K562 (cell line): Measurements from ENCODE around the gene ZNF48. TPM values are rescaled to one million over a fixed set of nuclear protein-coding genes. Genes with fewer than 3 reads are reported as not detected.

ENCODE experiments used
- BCOR ChIP-seq: fragments of 450-650 bp; IDR thresholded peaks from 2 replicates; pipeline ENCODE4 v1.6.1; 2016
- C11orf30 ChIP-seq: fragments of 450-650 bp; IDR thresholded peaks from 2 replicates; pipeline ENCODE4 v1.6.1; 2016; ENCODE audit warnings: low read depth, mild to moderate bottlenecking
- CHD1 ChIP-seq: fragments of 200-600 bp; sonication (generic); IDR thresholded peaks from one replicate; pipeline ENCODE4 v1.6.1; 2012; ENCODE audit warnings: mild to moderate bottlenecking, moderate library complexity, low read length, inconsistent platforms
- NELFE ChIP-seq: IDR thresholded peaks from 2 replicates; pipeline ENCODE4 v1.6.1; 2011; ENCODE audit warnings: mild to moderate bottlenecking; ENCODE audit not compliant: insufficient read depth, insufficient read length
- NEUROD1 ChIP-seq: fragments of 150-350 bp; IDR thresholded peaks from 2 replicates; pipeline ENCODE4 v1.6.1; 2014; ENCODE audit warnings: borderline replicate concordance, low read length, low read depth; ENCODE audit not compliant: partially characterized antibody
- POLR2B ChIP-seq: fragments of 450-650 bp; IDR thresholded peaks from 2 replicates; pipeline ENCODE4 v1.6.1; 2018; ENCODE audit warnings: low read depth; ENCODE audit not compliant: partially characterized antibody
- POLR3G ChIP-seq: IDR thresholded peaks from 2 replicates; pipeline ENCODE4 v1.6.1; 2011; ENCODE audit not compliant: insufficient read length, insufficient replicate concordance; ENCODE audit errors: extremely low read depth
- RAD21 ChIP-seq, 2 experiments: fragments of 250-450 bp in 1 of 2; fragments of 450-650 bp in 1 of 2; sonication (Bioruptor Pico) in 1 of 2; formaldehyde crosslinking in 1 of 2; IDR thresholded peaks in 1 of 2; conservative IDR thresholded peaks in 1 of 2; 2 replicates each; pipeline versions ENCODE4 v1.4.0 to v1.8.0; 2020 to 2022; ENCODE audit warnings: mild to moderate bottlenecking in 2 of 2, moderate library complexity in 1 of 2
- RBFOX2 ChIP-seq: fragments of 200-400 bp; formaldehyde crosslinking; IDR thresholded peaks from 2 replicates; pipeline ENCODE4 v1.6.1; 2017; ENCODE audit warnings: low read depth, mild to moderate bottlenecking, low read length, moderate library complexity
- SMAD4 ChIP-seq: fragments of 250-450 bp; sonication (Bioruptor Pico); conservative IDR thresholded peaks from 2 replicates; pipeline ENCODE4 v1.8.0; 2021; ENCODE audit warnings: inconsistent platforms, mild to moderate bottlenecking, moderate library complexity
- SPI1 ChIP-seq: IDR thresholded peaks from 2 replicates; pipeline ENCODE4 v1.6.1; 2011; ENCODE audit warnings: low read depth, low read length, control low read depth, borderline replicate concordance
- ZNF143 ChIP-seq: sonication (generic); formaldehyde crosslinking; IDR thresholded peaks from 2 replicates; pipeline ENCODE4 v1.9.0; 2022; ENCODE audit warnings: mild to moderate bottlenecking, missing genetic modification reagents
- polyA plus RNA-seq, 8 experiments: library from polyadenylated mRNA; depleted of rRNA in 4 of 8; stranded (reverse) in 5 of 8; unstranded in 3 of 8; fragments of >200 nt; fragmentation: Nextera tagmentation in 2 of 8; fragmentation: Illumina TruSeq in 1 of 8; extraction: Ambion mirVana in 2 of 8; extraction: Trizol in 1 of 8; gene quantifications; 2 replicates each; pipeline versions ENCODE4 v1.2.1 to v1.2.3, GENCODE V29; 2011 to 2014; ENCODE audit warnings: inconsistent platforms in 1 of 8, missing spikeins in 1 of 8
- total RNA-seq, 7 experiments: library from RNA; depleted of rRNA in 6 of 7; stranded (reverse); fragments of >200 nt in 6 of 7; fragmentation: Illumina TruSeq in 2 of 7; extraction: Trizol in 2 of 7; gene quantifications; 2 replicates each; pipeline versions ENCODE4 v1.2.1 to v1.2.3, GENCODE V29; 2011 to 2021; ENCODE audit warnings: low replicate concordance in 1 of 7
- TF ChIP-seq, protein P1 (sequence below): sonication (generic); formaldehyde crosslinking; IDR thresholded peaks from 2 replicates; pipeline ENCODE4 v1.8.0; 2022; ENCODE audit warnings: missing genetic modification reagents, mild to moderate bottlenecking, moderate library complexity, borderline replicate concordance
- TF ChIP-seq, protein P2 (sequence below): fragments of 250-450 bp; sonication (Bioruptor Pico); IDR thresholded peaks from 2 replicates; pipeline ENCODE4 v1.4.0; 2020
- TF ChIP-seq, protein P3 (sequence below): fragments of 450-650 bp; IDR thresholded peaks from 2 replicates; pipeline ENCODE4 v1.7.1; 2018; ENCODE audit warnings: mild to moderate bottlenecking, low read depth; ENCODE audit not compliant: partially characterized antibody
- TF ChIP-seq, protein P4 (sequence below): sonication (generic); formaldehyde crosslinking; IDR thresholded peaks from 2 replicates; pipeline ENCODE4 v1.8.0; 2022; ENCODE audit warnings: mild to moderate bottlenecking, missing genetic modification reagents

The ZNF48 gene
- total and polyA plus RNA-seq, 9 of the 15 experiments (the other 6 are each of a cell fraction or from before 2014, with no cell fraction given), result 0.38 to 11.6 (median 4.7) TPM

DNA sequence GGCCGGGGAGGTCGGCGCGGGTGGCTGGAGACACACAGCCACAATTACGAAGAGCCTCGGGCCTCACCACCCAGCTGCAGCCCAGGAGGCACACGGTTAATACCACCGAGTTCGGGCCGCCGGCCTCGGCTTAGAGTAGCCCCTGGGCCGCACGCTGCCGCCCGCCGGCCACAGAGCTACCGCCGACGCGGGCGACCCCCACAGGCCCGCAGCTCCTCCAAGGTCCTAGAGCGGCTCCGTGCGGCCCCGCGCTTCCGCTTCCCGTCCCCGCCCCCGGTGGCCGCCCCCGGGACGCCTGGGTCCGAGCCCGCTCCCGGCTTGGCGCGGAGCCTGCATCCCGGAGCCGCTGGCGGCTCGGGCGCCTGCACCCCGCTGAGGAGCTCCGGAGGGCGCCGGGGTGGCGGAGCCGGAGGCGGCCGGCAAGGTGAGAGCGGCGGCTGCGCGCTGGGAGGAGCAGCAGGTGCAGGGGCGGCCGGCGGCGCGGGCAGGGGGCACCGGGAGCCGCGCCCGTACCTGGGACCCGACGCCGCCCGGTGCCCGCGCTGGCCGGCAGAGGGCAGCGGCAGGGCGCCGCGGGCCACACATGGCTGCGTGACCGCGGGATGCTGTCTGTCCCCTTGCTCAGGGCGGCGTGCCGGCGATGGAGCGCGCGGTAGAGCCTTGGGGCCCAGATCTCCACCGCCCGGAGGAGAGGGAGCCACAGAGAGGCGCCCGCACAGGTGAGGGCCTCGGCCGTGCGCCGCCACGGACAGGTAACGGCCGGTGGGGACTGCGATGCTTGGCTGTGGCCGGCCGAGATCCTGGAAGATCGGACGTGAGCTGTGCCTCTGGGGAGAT lies at the start of gene ZNF48 (continued):
- TF ChIP-seq RAD21 (CRISPR knock-in tag; conservative IDR thresholded peaks at IDR 0.05 in 1 of 2, IDR thresholded peaks at IDR 0.05 in 1 of 2) (peak in 1 of 2 experiments; percentile 20; a peak in 1 of 4 replicates), SPI1 (peak; percentile 55; the same call in 1 of the 2 replicates), BCOR (no peak), SMAD4 (CRISPR knock-in tag) (peak; percentile 90), POLR2B (peak; percentile 15), ZNF143 (CRISPR knock-in tag) (no peak), NEUROD1 (peak; percentile 22), NELFE (no peak), RBFOX2 (peak; percentile 82), POLR3G (no peak), CHD1 (peak; percentile 34), C11orf30 (0 out of 2 replicates have a peak, but pooled peaks have one; percentile 16)
- TF ChIP-seq, protein P1, sequence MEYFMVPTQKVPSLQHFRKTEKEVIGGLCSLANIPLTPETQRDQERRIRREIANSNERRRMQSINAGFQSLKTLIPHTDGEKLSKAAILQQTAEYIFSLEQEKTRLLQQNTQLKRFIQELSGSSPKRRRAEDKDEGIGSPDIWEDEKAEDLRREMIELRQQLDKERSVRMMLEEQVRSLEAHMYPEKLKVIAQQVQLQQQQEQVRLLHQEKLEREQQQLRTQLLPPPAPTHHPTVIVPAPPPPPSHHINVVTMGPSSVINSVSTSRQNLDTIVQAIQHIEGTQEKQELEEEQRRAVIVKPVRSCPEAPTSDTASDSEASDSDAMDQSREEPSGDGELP (CRISPR knock-in tag), result peak; percentile 89
- TF ChIP-seq, protein P2, sequence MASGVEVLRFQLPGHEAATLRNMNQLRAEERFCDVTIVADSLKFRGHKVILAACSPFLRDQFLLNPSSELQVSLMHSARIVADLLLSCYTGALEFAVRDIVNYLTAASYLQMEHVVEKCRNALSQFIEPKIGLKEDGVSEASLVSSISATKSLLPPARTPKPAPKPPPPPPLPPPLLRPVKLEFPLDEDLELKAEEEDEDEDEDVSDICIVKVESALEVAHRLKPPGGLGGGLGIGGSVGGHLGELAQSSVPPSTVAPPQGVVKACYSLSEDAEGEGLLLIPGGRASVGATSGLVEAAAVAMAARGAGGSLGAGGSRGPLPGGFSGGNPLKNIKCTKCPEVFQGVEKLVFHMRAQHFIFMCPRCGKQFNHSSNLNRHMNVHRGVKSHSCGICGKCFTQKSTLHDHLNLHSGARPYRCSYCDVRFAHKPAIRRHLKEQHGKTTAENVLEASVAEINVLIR (CRISPR knock-in tag), result no peak
- TF ChIP-seq, protein P3, sequence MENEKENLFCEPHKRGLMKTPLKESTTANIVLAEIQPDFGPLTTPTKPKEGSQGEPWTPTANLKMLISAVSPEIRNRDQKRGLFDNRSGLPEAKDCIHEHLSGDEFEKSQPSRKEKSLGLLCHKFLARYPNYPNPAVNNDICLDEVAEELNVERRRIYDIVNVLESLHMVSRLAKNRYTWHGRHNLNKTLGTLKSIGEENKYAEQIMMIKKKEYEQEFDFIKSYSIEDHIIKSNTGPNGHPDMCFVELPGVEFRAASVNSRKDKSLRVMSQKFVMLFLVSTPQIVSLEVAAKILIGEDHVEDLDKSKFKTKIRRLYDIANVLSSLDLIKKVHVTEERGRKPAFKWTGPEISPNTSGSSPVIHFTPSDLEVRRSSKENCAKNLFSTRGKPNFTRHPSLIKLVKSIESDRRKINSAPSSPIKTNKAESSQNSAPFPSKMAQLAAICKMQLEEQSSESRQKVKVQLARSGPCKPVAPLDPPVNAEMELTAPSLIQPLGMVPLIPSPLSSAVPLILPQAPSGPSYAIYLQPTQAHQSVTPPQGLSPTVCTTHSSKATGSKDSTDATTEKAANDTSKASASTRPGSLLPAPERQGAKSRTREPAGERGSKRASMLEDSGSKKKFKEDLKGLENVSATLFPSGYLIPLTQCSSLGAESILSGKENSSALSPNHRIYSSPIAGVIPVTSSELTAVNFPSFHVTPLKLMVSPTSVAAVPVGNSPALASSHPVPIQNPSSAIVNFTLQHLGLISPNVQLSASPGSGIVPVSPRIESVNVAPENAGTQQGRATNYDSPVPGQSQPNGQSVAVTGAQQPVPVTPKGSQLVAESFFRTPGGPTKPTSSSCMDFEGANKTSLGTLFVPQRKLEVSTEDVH, result peak; percentile 57
- TF ChIP-seq, protein P4, sequence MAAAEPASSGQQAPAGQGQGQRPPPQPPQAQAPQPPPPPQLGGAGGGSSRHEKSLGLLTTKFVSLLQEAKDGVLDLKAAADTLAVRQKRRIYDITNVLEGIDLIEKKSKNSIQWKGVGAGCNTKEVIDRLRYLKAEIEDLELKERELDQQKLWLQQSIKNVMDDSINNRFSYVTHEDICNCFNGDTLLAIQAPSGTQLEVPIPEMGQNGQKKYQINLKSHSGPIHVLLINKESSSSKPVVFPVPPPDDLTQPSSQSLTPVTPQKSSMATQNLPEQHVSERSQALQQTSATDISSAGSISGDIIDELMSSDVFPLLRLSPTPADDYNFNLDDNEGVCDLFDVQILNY (CRISPR knock-in tag), result peak; percentile 37; the same call in 1 of the 2 replicates
